ENCODE measurements around the gene PPP2R2D. TPM values are rescaled to one million over a fixed set of nuclear protein-coding genes. Genes with fewer than 3 reads are reported as not detected.

PPP2R2D gene
- total RNA-seq, 1 experiment from 2014 or later, result 40.3 TPM

- H4K20me1 ChIP-seq (ENCODE audit: low read length), result peaks cover 23% of the 10 kb centered on the region; the same call in 1 of the 2 replicates
- TF ChIP-seq EZH2 (IDR thresholded peaks at IDR 0.05; ENCODE audit: low read length, unreplicated experiment) (no peak), CTCF (conservative IDR thresholded peaks at IDR 0.05; ENCODE audit: low read depth, low read length) (no peak), EZH2phosphoT487 (IDR thresholded peaks at IDR 0.05; ENCODE audit: borderline replicate concordance, low read length) (no peak)
- no peak overlapping the region for H3K4me3 ChIP-seq (ENCODE audit: low read length)
- H3K27me3 ChIP-seq (ENCODE audit: low read length), result no peaks in the 10 kb centered on the region
- H3K4me1 ChIP-seq (ENCODE audit: insufficient read depth, low read length), result no peaks in the 10 kb centered on the region
- BruUV-seq (replicated peaks), result no TSS peak
- intact Hi-C loops (cut with micrococcal nuclease), result no loop called here
- H3K9me2 ChIP-seq (replicated peaks; ENCODE audit: low read length), result no peaks in the 10 kb centered on the region
- H3K9ac ChIP-seq (ENCODE audit: low read length), result no peak overlapping the region
- no peak overlapping the region for H3K27ac ChIP-seq (ENCODE audit: low read length)
- no peaks in the 10 kb centered on the region for H3K9me3 ChIP-seq (ENCODE audit: low read length)
- ATAC-seq (no peak), DNase-seq (no peak)
- ChIA-PET CTCF (no interaction called here), POLR2A (ENCODE audit: unreplicated experiment) (no interaction called here)
- H3K4me2 ChIP-seq (ENCODE audit: low read length), result no peak overlapping the region
- H3F3A ChIP-seq (ENCODE audit: low read length, unreplicated experiment), result no peaks in the 10 kb centered on the region
- H2AFZ ChIP-seq (ENCODE audit: low read length), result no peak overlapping the region
- H3K36me3 ChIP-seq (ENCODE audit: low read depth, low read length), result peaks cover 23% of the 10 kb centered on the region
- peaks cover 32% of the 10 kb centered on the region for H3K79me2 ChIP-seq (ENCODE audit: low read length)
Observed at GRCh38 chr10:131968949-131969348, 68.1 kb downstream of the PPP2R2D start.

DNA sequence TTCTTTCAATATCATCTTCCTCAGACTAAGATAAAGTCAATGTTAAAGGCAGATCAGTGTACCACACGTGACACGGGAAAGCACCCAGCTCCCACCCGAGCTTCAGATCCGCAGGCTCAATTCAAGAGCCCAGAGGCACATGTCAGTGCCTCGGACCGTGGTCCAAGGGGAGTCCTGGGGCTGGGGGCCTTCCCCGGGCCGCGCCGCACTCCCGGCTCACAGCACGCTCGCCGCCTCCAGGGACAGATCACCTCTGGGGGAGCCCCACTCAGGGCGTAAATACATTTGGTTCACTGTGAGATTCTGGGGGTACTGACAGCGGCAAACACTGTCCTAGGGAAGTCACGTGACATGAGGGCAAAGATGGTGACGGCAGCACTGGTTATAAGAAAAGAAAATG, 70.1 kb downstream of the PPP2R2D start:
- no peak overlapping the region for H2AFZ ChIP-seq (ENCODE audit: low read length)
- H4K20me1 ChIP-seq (ENCODE audit: low read length), result peaks cover 43% of the 10 kb centered on the region
- POLR2A ChIA-PET (ENCODE audit: unreplicated experiment), result no interaction called here
- no peaks in the 10 kb centered on the region for H3K9me3 ChIP-seq (ENCODE audit: low read length)
- H3K4me2 ChIP-seq (ENCODE audit: low read length), result no peak overlapping the region
- intact Hi-C loops (cut with micrococcal nuclease), result no loop called here
- H3K9me2 ChIP-seq (replicated peaks; ENCODE audit: low read length), result no peaks in the 10 kb centered on the region
- H3K79me2 ChIP-seq (ENCODE audit: low read length), result peaks cover 52% of the 10 kb centered on the region
- H3K9ac ChIP-seq (ENCODE audit: low read length), result no peak overlapping the region
- no peaks in the 10 kb centered on the region for H3F3A ChIP-seq (ENCODE audit: low read length, unreplicated experiment)
- H3K27ac ChIP-seq (ENCODE audit: low read length), result no peak overlapping the region
- H3K27me3 ChIP-seq (ENCODE audit: low read length), result no peaks in the 10 kb centered on the region
- TF ChIP-seq EZH2 (IDR thresholded peaks at IDR 0.05; ENCODE audit: low read length, unreplicated experiment) (no peak), CTCF (conservative IDR thresholded peaks at IDR 0.05; ENCODE audit: low read depth, low read length) (no peak), EZH2phosphoT487 (IDR thresholded peaks at IDR 0.05; ENCODE audit: borderline replicate concordance, low read length) (no peak)
- CTCF ChIA-PET, result no interaction called here
- BruUV-seq (replicated peaks), result no TSS peak
- no peak for ATAC-seq
- no peak for DNase-seq
- H3K4me3 ChIP-seq (ENCODE audit: low read length), result no peak overlapping the region
- peaks cover 27% of the 10 kb centered on the region for H3K36me3 ChIP-seq (ENCODE audit: low read depth, low read length)
- H3K4me1 ChIP-seq (ENCODE audit: insufficient read depth, low read length), result no peaks in the 10 kb centered on the region; the same call in 1 of the 2 replicates

GRCh38 chr10:131971591-131971990, 70.8 kb downstream of the PPP2R2D start:
- no peak overlapping the region for H3K27ac ChIP-seq (ENCODE audit: low read length)
- H4K20me1 ChIP-seq (ENCODE audit: low read length), result peaks cover 49% of the 10 kb centered on the region
- POLR2A ChIA-PET (ENCODE audit: unreplicated experiment), result no interaction called here
- no peak for ATAC-seq
- intact Hi-C loops (cut with micrococcal nuclease), result no loop called here
- no peaks in the 10 kb centered on the region for H3K9me3 ChIP-seq (ENCODE audit: low read length)
- BruUV-seq (replicated peaks), result no TSS peak
- H3F3A ChIP-seq (ENCODE audit: low read length, unreplicated experiment), result no peaks in the 10 kb centered on the region
- H3K4me1 ChIP-seq (ENCODE audit: insufficient read depth, low read length), result no peaks in the 10 kb centered on the region; the same call in 1 of the 2 replicates
- TF ChIP-seq EZH2phosphoT487 (IDR thresholded peaks at IDR 0.05; ENCODE audit: borderline replicate concordance, low read length), result no peak
- no peak for TF ChIP-seq EZH2 (IDR thresholded peaks at IDR 0.05; ENCODE audit: low read length, unreplicated experiment)
- TF ChIP-seq CTCF (conservative IDR thresholded peaks at IDR 0.05; ENCODE audit: low read depth, low read length), result no peak
- DNase-seq, result no peak
- H3K36me3 ChIP-seq (ENCODE audit: low read depth, low read length), result peaks cover 27% of the 10 kb centered on the region
- H3K79me2 ChIP-seq (ENCODE audit: low read length), result peaks cover 58% of the 10 kb centered on the region
- no peak overlapping the region for H3K4me2 ChIP-seq (ENCODE audit: low read length)
- no peak overlapping the region for H2AFZ ChIP-seq (ENCODE audit: low read length)
- no peak overlapping the region for H3K4me3 ChIP-seq (ENCODE audit: low read length)
- H3K9ac ChIP-seq (ENCODE audit: low read length), result no peak overlapping the region
- H3K27me3 ChIP-seq (ENCODE audit: low read length), result no peaks in the 10 kb centered on the region
- CTCF ChIA-PET, result no interaction called here
- H3K9me2 ChIP-seq (replicated peaks; ENCODE audit: low read length), result no peaks in the 10 kb centered on the region

Measured in PC-3 (cell line).